ENCODE data around the gene IPO4. TPM values are rescaled to one million over a fixed set of nuclear protein-coding genes. Genes with fewer than 3 reads are reported as not detected.

IPO4 gene
- total and polyA plus RNA-seq, 2 of the 13 experiments (the other 11 are each of a cell fraction or from before 2014, with no cell fraction given) = 39.0 to 179 TPM

- peak; percentile 73; the same call in 1 of the 2 replicates for TF ChIP-seq GMEB2 (CRISPR knock-in tag; IDR thresholded peaks at IDR 0.05; ENCODE audit: low read depth)
- TF ChIP-seq ZNF431 (CRISPR knock-in tag; IDR thresholded peaks at IDR 0.05; ENCODE audit: borderline replicate concordance, low read depth) = no peak
- peak; percentile 97 for TF ChIP-seq SAP130 (CRISPR knock-in tag; IDR thresholded peaks at IDR 0.05; ENCODE audit: low read depth)
- TF ChIP-seq ZBTB21 (CRISPR knock-in tag; IDR thresholded peaks at IDR 0.05) = peak; percentile 54; the same call in 1 of the 2 replicates
- TF ChIP-seq ZSCAN9 (CRISPR knock-in tag; IDR thresholded peaks at IDR 0.05; ENCODE audit: borderline replicate concordance) = peak; percentile 69; the same call in 1 of the 2 replicates
- no peak for TF ChIP-seq BATF2 (CRISPR knock-in tag; IDR thresholded peaks at IDR 0.05)
- peak; percentile 91 for TF ChIP-seq ZNF883 (CRISPR knock-in tag; IDR thresholded peaks at IDR 0.05; ENCODE audit: not compliant biosample characterization)
- TF ChIP-seq KDM2A (CRISPR knock-in tag; IDR thresholded peaks at IDR 0.05; ENCODE audit: borderline replicate concordance, low read depth) = peak; percentile 96
- no peak for TF ChIP-seq NPAS2 (CRISPR knock-in tag; IDR thresholded peaks at IDR 0.05; ENCODE audit: borderline replicate concordance)
- peak; percentile 15; the same call in 1 of the 2 replicates for TF ChIP-seq TP53 (CRISPR knock-in tag; conservative IDR thresholded peaks at IDR 0.05)
- TF ChIP-seq TBL1XR1 (IDR thresholded peaks at IDR 0.05; ENCODE audit: borderline replicate concordance, low read length, partially characterized antibody) = no peak
- peak; percentile 90 for TF ChIP-seq ZNF570 (CRISPR knock-in tag; IDR thresholded peaks at IDR 0.05; ENCODE audit: borderline replicate concordance)
- TF ChIP-seq NFE2L2 (IDR thresholded peaks at IDR 0.05; ENCODE audit: low read length) = no peak
- peak; percentile 70; the same call in 1 of the 2 replicates for TF ChIP-seq CERS6 (CRISPR knock-in tag; IDR thresholded peaks at IDR 0.05)
- peak; percentile 45; the same call in 1 of the 2 replicates for TF ChIP-seq SNAPC2 (CRISPR knock-in tag; IDR thresholded peaks at IDR 0.05)
- TF ChIP-seq ZNF33A (CRISPR knock-in tag; IDR thresholded peaks at IDR 0.05; ENCODE audit: borderline replicate concordance) = no peak
- peak; percentile 73; the same call in 1 of the 2 replicates for TF ChIP-seq TFE3 (CRISPR knock-in tag; IDR thresholded peaks at IDR 0.05)
- peak; percentile 92 for TF ChIP-seq ZNF160 (CRISPR knock-in tag; IDR thresholded peaks at IDR 0.05)
- no peak for TF ChIP-seq ZNF496 (CRISPR knock-in tag; IDR thresholded peaks at IDR 0.05; ENCODE audit: insufficient replicate concordance)
- TF ChIP-seq ZNF580 (CRISPR knock-in tag; IDR thresholded peaks at IDR 0.05; ENCODE audit: borderline replicate concordance, low read depth) = peak; percentile 84
- TF ChIP-seq ZNF546 (CRISPR knock-in tag; conservative IDR thresholded peaks at IDR 0.05) = peak; percentile 98; the same call in 1 of the 2 replicates
- TF ChIP-seq ZNF432 (CRISPR knock-in tag; IDR thresholded peaks at IDR 0.05; ENCODE audit: borderline replicate concordance) = no peak
- peak; percentile 68 for TF ChIP-seq ZSCAN12 (CRISPR knock-in tag; IDR thresholded peaks at IDR 0.05)
- no peak for TF ChIP-seq ZBTB7A (CRISPR knock-in tag; IDR thresholded peaks at IDR 0.05)
Measured at GRCh38 chr14:24141097-24141880, 47.3 kb downstream of the IPO4 start, which contains the start of gene EMC9 (continued).

Measured in HepG2 (cell line).